SU-DHL-6 (cell line): ENCODE results near the gene IGSF3.

Experiments
- EZH2phosphoT487 ChIP-seq: fragments of 200-600 bp; sonication (generic), shearing (Covaris generic); conservative IDR thresholded peaks from 2 replicates; pipeline ENCODE4 v1.6.1; 2018; ENCODE audit warnings: mild to moderate bottlenecking, antibody characterized with exemption, low read length, moderate library complexity, mixed read lengths
- TF ChIP-seq, protein P1 (sequence below): fragments of 200-600 bp; sonication (generic); IDR thresholded peaks from one replicate; pipeline ENCODE4 v1.5.1; 2017; ENCODE audit warnings: antibody characterized with exemption, mild to moderate bottlenecking, low read length, moderate library complexity; ENCODE audit not compliant: insufficient read depth, poor library complexity, severe bottlenecking

DNA sequence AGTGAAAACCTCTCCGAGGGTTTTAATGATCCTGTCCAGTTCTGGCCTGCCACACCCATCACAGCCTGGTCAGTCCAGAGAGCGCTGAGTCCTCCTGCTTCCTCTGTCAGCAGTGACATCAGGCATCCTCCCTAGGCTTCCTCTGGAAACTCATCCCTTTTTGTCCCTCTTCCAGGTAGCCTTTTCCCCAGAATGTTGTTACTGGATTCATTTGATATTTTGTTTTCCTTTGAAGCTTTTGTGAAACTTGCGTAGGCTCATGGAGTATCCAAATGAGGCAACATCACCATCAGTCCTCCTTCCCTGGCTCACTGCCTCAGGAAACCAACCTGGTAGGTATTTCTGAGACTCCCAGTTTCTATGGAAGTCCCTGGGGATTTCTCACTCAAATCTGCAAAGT, 27.0 kb upstream of the IGSF3 start:
- TF ChIP-seq, protein P1, sequence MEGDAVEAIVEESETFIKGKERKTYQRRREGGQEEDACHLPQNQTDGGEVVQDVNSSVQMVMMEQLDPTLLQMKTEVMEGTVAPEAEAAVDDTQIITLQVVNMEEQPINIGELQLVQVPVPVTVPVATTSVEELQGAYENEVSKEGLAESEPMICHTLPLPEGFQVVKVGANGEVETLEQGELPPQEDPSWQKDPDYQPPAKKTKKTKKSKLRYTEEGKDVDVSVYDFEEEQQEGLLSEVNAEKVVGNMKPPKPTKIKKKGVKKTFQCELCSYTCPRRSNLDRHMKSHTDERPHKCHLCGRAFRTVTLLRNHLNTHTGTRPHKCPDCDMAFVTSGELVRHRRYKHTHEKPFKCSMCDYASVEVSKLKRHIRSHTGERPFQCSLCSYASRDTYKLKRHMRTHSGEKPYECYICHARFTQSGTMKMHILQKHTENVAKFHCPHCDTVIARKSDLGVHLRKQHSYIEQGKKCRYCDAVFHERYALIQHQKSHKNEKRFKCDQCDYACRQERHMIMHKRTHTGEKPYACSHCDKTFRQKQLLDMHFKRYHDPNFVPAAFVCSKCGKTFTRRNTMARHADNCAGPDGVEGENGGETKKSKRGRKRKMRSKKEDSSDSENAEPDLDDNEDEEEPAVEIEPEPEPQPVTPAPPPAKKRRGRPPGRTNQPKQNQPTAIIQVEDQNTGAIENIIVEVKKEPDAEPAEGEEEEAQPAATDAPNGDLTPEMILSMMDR = no peak
- TF ChIP-seq EZH2phosphoT487 = no peak
